SK-N-SH treated with all-trans-retinoic acid at 6 μM for 48 hours (cell line): ENCODE results near the gene NUP133.

Experiments
- ARNTL ChIP-seq: fragments of 450-650 bp; formaldehyde crosslinking; IDR thresholded peaks from 2 replicates; pipeline ENCODE4 v1.5.0; 2020; ENCODE audit warnings: low read depth, mild to moderate bottlenecking, moderate library complexity, borderline replicate concordance
- CREB5 ChIP-seq: fragments of 250-450 bp; sonication (Bioruptor Pico); IDR thresholded peaks from 2 replicates; pipeline ENCODE4 v1.5.1; 2020; ENCODE audit warnings: low read depth, mild to moderate bottlenecking, moderate library complexity
- ESRRG ChIP-seq: fragments of 250-450 bp; sonication (Bioruptor Pico); IDR thresholded peaks from 2 replicates; pipeline ENCODE4 v1.6.1; 2021; ENCODE audit warnings: mild to moderate bottlenecking
- OSR1 ChIP-seq: fragments of 250-450 bp; sonication (Bioruptor Pico); IDR thresholded peaks from 2 replicates; pipeline ENCODE4 v1.8.0; 2022; ENCODE audit warnings: moderate library complexity, mild to moderate bottlenecking, inconsistent platforms
- PATZ1 ChIP-seq: fragments of 250-450 bp; sonication (Bioruptor Pico); IDR thresholded peaks from 2 replicates; pipeline ENCODE4 v1.8.0; 2020; ENCODE audit warnings: mild to moderate bottlenecking, moderate library complexity, borderline replicate concordance
- PPARA ChIP-seq: fragments of 250-450 bp; sonication (Bioruptor Pico); IDR thresholded peaks from 2 replicates; pipeline ENCODE4 v1.5.0; 2020; ENCODE audit warnings: mild to moderate bottlenecking, borderline replicate concordance
- RARB ChIP-seq: fragments of 250-450 bp; sonication (Bioruptor Pico); IDR thresholded peaks from 2 replicates; pipeline ENCODE4 v1.8.0; 2021; ENCODE audit warnings: mild to moderate bottlenecking, moderate library complexity
- SNAI2 ChIP-seq: fragments of 250-450 bp; sonication (Bioruptor Pico); IDR thresholded peaks from 2 replicates; pipeline ENCODE4 v1.5.0; 2020; ENCODE audit warnings: mild to moderate bottlenecking, moderate library complexity
- TSHZ2 ChIP-seq: fragments of 250-450 bp; sonication (Bioruptor Pico); IDR thresholded peaks from 2 replicates; pipeline ENCODE4 v1.5.0; 2020; ENCODE audit warnings: mild to moderate bottlenecking, moderate library complexity
- ZFP3 ChIP-seq: fragments of 250-450 bp; sonication (Bioruptor Pico); IDR thresholded peaks from 2 replicates; pipeline ENCODE4 v1.5.0; 2020; ENCODE audit warnings: mild to moderate bottlenecking, moderate library complexity
- ZFP30 ChIP-seq: fragments of 450-650 bp; formaldehyde crosslinking; IDR thresholded peaks from 2 replicates; pipeline ENCODE4 v1.5.0; 2022; ENCODE audit warnings: mild to moderate bottlenecking, moderate library complexity
- ZNF8 ChIP-seq: fragments of 450-650 bp; formaldehyde crosslinking; IDR thresholded peaks from 2 replicates; pipeline ENCODE4 v1.5.0; 2020; ENCODE audit warnings: mild to moderate bottlenecking, moderate library complexity

GRCh38 chr1:229408458-229409037 is 99.6 kb downstream of the NUP133 start:
- TF ChIP-seq ZFP30 (CRISPR knock-in tag) (no peak), SNAI2 (no peak), ESRRG (CRISPR knock-in tag) (no peak), ARNTL (CRISPR knock-in tag) (no peak), ZFP3 (CRISPR knock-in tag) (no peak), CREB5 (CRISPR knock-in tag) (no peak), OSR1 (CRISPR knock-in tag) (no peak), PATZ1 (CRISPR knock-in tag) (no peak), ZNF8 (no peak), TSHZ2 (CRISPR knock-in tag) (no peak), RARB (CRISPR knock-in tag) (no peak), PPARA (CRISPR knock-in tag) (no peak)
